Right lobe of liver (tissue), 4 donors: Measurements from ENCODE around the gene SEC23IP.
"Not testable (repeated sequence)": the region's sequence is repeated elsewhere in the genome, so short reads cannot be mapped to it uniquely, and the experiment has no call there.

ENCODE experiments used
- POLR2A ChIP-seq: fragments of 450-650 bp; IDR thresholded peaks from one replicate; pipeline ENCODE4 v1.6.1; 2017; ENCODE audit warnings: antibody characterized with exemption, mild to moderate bottlenecking
- TF ChIP-seq, protein P1 (sequence below), 4 donors: fragments of 200-600 bp in 3 of 4; fragments of 450-650 bp in 1 of 4; IDR thresholded peaks; one replicate each; pipeline versions ENCODE4 v1.5.1 to v1.8.0; 2016 to 2022; ENCODE audit warnings: antibody characterized with exemption in 4 of 4, mild to moderate bottlenecking in 2 of 4
- donor health status: DM: no; HTN: no; CAD: no.
- donor health status: DM: no; HTN: no; CAD: no.
- donor health status: DM: no; HTN: yes; CAD: no.

GRCh38 chr10:119869398-119869797 lies 23.1 kb upstream of the SEC23IP start:
- TF ChIP-seq, protein P1, sequence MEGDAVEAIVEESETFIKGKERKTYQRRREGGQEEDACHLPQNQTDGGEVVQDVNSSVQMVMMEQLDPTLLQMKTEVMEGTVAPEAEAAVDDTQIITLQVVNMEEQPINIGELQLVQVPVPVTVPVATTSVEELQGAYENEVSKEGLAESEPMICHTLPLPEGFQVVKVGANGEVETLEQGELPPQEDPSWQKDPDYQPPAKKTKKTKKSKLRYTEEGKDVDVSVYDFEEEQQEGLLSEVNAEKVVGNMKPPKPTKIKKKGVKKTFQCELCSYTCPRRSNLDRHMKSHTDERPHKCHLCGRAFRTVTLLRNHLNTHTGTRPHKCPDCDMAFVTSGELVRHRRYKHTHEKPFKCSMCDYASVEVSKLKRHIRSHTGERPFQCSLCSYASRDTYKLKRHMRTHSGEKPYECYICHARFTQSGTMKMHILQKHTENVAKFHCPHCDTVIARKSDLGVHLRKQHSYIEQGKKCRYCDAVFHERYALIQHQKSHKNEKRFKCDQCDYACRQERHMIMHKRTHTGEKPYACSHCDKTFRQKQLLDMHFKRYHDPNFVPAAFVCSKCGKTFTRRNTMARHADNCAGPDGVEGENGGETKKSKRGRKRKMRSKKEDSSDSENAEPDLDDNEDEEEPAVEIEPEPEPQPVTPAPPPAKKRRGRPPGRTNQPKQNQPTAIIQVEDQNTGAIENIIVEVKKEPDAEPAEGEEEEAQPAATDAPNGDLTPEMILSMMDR (IDR thresholded peaks at IDR 0.05), result not testable (repeated sequence)
- not testable (repeated sequence) for TF ChIP-seq POLR2A
